ENCODE results near the gene ARPC2.
"Not testable (repeated sequence)": the region's sequence is repeated elsewhere in the genome, so short reads cannot be mapped to it uniquely, and the experiment has no call there.

Gene ARPC2

DNA sequence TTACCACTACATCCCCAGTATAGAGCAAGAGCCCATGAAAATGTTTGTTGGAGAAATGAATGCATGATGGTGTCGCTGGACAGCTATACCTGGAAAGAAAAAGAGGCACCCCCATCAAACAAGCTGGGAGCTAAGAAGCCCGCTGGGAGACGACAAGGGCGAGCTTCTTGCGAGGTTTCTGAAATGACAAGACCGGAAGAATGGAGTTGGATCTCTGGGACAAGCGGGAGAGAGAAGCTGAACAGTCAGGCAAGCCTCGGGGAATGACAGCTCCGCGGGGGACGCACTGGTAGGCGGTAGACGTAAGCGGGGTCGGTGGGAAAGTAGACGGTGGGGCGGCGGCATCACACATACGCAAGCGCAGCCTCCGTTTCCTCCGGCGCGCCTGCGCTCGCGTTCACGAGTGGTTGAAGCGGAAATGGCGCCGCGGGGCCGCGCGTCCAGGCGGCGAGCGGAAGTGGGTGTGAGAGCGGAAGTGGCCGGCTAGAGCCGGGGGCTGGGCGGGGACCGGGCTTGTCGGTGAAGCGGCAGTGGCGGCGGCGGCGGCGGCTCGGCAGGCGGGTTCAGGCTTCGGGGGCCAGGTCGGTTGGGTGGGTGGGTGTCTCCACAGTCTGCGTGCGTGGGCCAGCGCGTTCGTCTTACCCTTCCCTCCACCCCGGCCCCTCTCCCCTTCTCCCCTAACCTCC, at the start of gene ARPC2:
TSS of gene ARPC2 (plus strand) at position 516 of the 686 bp plus-strand sequence. CDS start 282 bp downstream, outside the sequence.
- peak; percentile 93 for DNase-seq (ENCODE audit: low read depth)

DNA sequence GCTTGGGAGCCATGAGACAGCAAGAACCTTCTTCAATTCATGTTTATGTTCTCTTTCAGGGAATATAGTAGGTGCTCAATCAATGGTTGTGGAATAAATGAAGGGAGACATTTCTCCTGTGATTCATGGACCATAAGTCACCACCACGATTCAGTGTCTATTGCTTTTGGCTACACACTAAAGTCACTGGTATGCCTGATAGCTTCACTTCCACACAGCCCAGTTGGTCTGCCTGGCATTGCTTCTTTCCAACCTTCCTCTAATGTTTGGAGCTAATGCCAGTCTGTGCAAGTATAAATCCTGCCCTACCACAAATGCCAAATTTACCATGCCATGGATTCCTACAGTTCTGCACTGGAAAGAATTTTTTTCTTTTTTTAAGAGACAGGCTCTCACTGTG, 49.0 kb upstream of the ARPC2 start:
- DNase-seq (ENCODE audit: low read depth) = no peak

DNA sequence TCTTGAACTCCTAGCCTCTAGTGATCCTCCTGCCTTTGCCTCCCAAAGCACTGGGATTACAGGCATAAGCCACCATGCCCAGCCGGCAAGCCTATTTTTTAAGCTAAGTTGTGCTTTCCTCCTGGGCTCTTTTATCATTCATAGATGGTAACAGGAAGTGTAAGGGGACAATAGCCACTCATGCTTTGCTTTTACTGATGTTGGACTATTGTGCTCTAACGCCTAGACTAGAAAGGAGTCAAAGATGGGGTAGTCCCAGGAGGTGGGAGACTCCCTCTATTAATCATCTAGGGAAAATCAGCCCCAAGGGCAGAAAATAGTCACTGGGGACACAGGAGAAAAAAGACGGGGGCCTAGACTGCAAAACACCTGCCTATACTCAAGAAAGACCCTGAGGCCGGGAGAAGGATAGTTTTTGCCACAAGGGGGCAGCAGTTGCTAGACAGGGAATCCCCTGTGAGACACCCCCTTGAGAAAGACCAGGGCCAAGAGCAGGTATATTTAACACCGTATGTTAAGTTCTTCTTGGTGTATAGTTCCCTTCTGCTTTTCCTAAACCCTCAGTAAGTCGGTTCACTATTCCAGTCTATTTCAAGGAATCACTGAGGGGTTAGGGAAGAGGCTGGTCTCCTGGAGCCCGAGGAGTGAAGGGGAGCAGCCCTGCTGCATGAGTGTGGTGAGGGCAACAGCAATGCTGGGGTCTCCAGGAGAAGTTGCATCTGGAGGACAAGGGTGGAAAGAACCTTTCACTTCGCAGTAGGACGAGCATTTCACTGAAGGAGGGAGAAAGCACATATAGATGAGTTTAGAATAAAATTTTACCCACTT, 48.1 kb upstream of the ARPC2 start:
- DNase-seq (ENCODE audit: low read depth) = peak; percentile 64

DNA sequence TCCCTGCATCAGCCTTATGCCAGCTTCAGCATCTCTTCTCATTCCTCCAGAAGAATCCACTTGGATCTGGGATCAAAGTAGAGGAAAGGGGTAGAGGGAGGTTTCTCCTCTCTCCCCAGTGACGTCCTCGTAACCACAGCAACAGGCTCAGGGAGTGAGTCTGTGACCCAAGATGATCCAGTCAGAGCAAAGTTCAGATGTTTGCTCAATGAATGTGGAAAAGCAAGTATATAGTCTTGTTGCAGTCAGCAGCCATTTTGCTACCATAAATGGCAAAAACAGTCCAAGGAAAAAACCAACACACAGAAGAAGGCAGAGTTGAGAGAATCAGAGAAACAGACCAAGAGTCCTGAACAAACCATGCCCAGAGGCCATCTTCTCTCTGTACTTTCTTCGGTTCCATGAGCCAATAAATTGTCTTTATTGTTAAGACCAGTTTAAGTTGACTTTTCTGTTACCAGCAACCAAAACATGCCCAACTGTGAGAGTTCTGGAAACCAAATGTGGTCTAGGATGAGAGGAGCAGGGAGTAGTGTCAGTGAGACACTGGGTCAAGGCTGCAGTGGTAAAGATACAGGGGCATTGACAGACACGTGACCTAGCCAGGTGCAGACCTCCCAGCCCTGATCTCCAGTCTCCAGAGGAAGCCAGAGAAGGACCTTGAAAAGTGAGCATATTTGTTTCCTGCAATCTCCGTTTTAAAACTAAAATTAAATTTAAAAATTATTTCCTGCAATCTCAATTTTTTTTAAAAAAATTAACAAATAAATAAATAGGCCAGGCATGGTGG, 47.0 kb upstream of the ARPC2 start:
- DNase-seq (ENCODE audit: low read depth) = no peak

DNA sequence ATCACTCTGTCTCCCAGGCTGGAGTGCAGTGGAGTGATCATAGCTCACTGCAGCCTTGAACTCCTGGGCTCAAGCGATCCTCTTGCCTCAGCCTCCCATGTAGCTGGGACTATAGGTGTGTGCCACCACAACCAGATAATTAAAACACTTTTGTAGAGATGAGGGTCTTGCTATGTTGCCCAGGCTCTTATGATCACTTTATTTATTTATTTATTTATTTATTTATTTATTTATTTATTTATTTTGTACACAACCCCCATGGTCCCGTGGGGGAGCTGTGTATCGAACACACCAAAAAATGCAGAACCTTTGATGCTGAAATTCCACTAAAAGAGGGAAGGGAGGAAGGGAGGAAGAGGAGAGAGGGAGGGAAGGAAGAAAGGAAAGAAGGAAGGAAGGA, 45.2 kb upstream of the ARPC2 start:
- DNase-seq (ENCODE audit: low read depth) = not testable (repeated sequence)

DNA sequence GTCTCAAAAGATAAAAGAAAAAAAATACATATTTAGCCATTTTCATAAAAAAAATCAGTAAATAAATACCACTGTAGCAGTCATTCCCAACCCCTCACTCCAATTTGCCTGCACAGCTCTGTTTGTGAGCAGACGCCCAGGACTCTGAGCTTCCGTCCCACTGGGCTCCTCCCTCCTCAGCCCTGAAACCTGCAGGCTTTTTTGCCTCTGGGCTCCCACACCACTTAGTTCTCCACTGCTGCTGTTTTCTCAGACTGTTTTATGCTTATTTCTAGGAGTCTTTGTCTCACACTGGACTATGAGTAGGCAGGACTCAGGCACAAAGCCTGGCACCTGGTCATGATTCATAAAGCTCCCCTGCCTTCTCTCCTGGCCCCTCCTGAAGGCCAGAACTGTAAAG, 44.1 kb upstream of the ARPC2 start:
- DNase-seq (ENCODE audit: low read depth) = no peak

DNA sequence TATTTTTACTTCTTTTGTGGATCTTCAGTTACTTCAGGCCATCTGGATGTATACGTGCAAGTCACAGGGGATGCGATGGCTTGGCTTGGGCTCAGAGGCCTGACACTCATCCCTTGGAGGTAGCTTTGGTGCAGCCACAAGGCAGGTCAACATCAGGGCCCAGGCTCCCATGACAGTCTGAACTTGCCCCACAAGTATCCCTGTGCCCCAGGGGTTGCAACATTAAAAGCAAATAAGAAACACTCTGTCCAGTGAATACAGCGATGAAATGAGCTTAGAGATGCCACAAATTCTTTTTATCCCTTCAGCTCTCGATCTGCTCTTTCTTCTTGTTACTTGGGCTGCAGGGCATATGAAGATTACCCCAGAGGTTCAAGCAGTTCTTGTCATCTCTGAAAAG, 37.2 kb upstream of the ARPC2 start:
- no peak for DNase-seq (ENCODE audit: low read depth)

DNA sequence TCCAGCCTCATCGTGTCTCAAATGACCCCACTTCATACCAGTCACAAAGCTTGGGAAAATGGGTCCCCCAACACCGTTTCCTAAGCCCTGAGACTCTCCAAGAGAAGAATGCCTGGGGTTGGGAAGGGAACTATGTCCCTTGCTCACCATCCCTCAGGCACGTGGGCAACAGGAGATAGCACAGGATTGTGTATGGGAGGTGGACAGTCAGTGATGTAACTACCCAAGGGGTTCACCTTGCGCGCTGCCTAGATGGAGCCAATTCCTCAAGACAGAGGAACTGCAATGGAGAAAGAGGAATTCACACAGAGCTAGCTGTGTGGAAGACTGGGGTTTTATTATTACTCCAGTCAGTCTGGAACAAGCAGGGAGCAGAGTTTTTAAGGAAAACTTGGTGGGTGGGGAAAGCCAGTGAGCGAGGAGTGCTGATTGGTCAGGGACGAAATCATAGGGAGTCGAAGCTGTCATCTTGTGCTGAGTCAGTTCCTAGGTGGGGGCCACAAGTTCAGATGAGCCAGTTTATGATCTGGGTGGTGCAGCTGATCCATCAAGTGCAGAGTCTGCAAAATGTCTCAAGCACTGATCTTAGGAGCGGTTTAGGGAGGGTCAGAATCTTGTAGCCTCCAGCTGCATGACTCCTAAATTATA, 36.4 kb upstream of the ARPC2 start:
- no peak for DNase-seq (ENCODE audit: low read depth)

DNA sequence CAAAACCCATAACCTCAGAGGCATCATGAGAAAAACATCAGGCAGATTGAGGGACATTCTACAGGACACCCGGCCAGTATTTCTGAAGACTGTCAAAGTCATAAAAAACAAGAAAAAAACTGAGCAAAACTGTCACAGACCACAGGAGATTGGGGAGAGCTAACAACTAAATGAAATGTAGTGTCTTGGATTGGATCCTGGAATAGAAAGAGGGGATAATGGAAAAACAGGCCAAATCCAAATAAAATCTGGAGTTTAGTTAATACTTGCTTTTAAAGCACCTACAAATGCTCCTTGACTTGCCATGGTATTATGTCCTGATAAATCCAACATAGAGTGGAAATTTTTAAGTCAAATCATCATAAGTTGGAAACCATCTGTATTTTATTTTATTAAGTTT, 32.7 kb upstream of the ARPC2 start:
- DNase-seq (ENCODE audit: low read depth) = no peak

DNA sequence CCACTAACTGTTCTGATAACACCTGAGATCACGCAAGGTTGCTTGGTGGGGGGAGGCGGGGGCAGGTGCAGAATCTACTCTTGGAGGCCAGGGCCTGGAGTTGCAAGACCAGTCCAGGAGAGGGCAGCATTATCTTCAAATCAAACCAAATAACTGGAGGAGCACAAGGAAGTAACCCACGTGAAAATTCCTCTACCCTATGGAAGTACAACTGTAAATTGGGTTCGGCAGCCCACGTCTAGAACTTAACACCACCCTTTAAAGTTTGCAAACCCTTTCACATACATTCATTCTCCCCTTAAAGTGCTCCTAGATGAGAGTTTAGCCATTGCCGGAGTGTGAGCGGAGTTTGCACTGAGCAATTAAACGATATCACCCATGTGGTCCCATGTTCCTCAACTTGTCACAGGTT, 30.6 kb upstream of the ARPC2 start:
- DNase-seq (ENCODE audit: low read depth) = peak; percentile 56

DNA sequence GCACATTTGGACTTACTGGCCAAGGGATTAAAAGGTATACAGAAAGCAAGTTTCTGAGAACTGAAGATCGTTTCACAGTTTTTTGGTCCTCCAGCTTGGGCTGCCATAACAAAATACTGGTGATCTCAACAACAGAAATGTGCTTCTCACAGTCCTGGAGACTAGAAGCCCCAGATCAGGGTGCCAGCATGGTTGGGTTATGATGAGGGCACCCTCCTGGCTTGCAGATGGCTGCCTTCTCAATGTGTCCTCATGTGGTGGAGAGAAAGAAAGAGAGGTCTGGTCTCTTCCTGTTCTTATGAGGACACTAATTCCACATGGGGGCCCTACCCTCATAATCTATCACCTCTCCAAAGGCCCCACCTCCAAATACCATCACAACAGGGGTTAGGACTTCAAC, 30.1 kb upstream of the ARPC2 start:
- DNase-seq (ENCODE audit: low read depth) = no peak

DNA sequence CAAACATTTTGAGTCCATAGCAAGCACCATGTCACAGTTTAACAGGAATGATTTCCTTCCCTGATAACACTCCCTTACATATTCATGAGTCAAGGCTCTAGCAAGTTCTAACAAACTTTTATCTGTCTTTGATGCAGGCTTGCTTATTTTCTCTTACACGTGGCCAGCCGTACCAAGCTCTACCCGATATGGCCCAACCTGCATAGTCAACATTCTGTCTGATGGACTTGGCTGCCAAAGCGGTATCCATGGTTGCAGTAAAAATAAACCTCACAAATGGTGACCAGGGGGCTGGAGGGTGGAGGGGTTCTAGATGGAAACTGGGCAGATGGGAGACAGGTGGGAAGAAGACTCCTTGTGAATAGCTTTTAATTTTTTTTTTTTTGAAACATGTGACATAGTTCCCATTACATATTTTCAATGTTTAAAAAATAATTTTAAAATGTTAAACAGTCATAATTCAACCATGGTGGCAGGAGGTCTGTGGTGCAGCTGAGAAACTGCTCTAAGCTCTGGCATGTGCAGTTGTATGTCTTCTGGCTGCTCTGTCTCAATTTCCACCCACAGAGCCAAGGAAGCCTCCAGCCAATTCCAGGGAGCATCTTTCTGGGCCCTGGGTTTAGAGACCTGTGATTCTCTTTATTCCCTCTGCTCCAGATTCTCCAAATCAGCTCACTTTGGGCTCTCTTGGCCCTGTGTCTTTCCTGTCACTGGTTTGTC, 29.5 kb upstream of the ARPC2 start:
- DNase-seq (ENCODE audit: low read depth) = no peak

DNA sequence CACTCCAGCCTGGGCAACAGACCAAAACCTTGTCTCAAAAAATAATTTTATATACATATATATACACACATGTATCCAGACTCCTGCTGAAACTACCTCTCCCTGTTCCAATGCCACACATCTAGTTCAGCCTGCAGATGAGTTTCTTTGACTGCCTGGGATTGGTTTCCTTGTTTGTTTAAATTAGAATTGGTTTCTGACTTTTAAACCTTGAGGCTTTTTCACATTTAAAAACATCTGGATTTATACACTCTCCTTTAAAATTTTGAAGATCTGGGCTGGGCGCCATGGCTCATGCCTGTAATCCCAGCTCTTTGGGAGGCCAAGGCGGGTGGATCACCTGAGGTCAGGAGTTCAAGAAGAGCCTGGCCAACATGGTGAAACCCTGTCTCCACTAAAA, 28.5 kb upstream of the ARPC2 start:
- DNase-seq (ENCODE audit: low read depth) = no peak

DNA sequence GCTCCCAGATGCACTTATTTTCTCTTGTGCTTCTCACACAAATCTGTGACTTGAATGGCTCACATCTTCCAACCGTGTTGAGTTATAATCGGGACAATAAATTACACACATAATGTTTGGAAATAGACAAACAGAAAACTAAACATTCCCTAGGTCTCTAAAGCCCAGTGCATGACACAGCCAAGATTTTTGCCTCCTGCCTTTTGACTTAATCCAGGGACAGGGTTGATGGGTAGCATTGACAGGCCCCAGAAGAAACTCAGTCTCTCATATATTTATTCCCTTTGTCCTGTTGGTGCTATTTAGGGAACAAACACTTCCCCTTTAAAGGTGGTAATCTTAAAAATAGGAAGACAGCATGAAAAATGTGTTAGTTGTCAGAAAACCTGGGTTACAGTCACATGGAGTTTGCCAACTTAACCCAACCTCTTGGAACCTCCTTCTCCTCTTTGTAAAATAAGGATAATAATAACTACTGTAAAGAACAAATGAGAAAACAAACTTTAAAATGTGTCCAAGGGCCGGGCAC, 24.0 kb upstream of the ARPC2 start:
- DNase-seq (ENCODE audit: low read depth) = no peak

DNA sequence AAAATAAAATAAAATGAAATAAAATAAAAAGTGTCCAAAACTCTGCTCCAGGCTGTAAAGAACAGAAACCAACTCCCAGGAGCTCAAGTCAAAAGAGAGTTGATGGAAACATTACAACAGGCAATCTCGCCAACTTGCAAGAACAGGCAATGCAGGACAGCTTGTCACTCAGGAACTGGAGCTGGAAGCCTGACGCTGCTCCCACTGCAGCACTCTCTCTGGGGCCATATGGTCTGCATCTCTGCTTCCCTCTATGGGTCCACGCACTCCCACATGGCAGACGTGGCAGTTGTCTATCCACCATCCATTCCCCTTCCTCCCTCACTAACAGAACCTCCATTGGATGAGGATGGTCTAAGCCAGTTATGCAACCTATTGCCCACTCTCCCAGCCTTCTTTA, 23.3 kb upstream of the ARPC2 start:
- no peak for DNase-seq (ENCODE audit: low read depth)

DNA sequence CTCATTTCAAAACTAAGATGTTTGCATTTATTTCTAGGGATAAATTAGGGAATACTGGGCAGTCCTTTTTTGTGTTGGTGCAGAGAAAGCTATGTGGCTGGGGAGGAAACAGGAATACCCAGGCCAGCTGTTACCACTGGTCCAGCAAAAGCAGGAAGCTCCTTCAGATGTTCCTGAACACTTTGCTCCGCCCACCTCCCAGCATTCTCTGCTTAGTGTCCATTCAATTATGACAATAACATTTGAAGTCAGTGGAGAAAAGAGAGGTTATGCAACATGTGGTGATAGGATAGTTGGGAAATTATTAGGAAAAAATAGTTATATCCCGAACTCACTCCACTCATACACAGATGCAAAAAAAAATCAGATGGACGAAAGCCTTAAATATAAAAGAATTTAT, 22.1 kb upstream of the ARPC2 start:
- no peak for DNase-seq (ENCODE audit: low read depth)

DNA sequence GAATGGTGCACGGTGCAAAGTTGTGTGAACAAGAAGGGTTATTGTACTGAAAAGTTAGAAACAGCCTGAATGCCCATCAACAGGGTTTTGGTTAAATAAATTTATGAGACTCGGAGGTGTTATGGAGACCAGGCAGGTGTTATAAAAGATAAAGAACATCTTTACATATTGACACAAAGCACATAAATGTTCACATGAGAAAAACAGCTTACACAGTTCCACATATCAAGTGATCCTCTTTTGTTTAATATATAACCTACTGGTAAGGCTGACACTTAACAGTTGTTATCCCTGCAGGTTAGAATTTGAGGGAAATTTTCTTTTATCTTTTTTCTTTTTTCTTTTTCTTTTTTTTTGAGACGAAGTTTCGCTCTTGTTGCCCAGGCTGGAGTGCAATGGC, 20.0 kb upstream of the ARPC2 start:
- DNase-seq (ENCODE audit: low read depth) = no peak

DNA sequence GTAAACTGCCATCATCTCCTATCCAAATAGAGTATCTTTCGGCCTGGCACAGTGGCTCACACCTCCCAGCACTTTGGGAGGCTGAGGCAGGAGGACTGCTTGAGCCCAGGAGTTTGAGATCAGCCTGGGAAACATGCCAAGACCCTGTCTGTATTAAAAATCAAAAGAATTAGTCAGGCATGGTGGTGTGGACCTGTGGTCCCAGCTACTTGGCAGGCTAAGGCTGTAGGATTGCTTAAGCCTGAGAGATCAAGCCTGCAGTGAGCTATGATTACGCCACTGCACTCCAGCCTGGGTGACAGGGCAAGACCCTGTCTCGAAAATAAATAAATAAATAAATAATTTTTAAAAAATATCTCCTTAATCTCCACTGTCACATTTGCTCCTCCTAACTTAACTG, 14.7 kb upstream of the ARPC2 start:
- no peak for DNase-seq (ENCODE audit: low read depth)

DNA sequence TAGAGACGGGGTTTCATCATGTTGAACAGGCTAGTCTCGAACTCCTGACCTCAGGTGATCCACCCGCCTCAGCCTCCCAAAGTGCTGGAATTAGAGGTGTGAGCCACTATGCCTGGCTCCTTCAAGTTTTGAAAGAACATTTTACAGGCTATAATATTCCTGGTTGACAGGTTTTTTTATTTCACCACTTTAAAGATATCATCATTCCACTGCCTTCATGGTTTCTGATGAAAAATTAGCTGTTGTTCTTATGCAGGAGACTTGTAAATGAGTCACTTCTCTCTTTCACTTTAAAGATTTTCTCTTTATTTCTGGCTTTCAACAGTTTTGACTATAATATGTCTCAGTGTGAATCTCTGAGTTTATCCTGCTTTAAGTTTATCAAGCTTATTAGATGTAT, 7.9 kb upstream of the ARPC2 start:
- no peak for DNase-seq (ENCODE audit: low read depth)

DNA sequence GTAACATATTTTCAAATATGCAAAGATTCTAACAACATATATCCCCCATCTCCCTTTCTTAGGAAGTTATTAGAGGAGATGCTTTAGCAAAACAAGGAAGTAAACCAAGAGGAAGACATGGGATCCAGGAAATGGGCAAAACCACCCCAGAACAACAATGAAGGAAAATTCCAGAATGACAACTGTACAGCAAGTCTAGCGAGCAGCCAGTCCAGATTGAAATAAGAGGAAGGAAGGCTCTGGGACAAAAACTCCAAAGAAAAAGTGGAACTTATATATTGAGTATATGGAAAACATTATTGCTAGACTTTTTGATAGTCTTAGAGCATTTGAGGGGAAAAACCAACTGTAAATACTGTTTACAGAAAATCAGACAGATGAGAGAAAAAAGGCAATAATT, 2.9 kb upstream of the ARPC2 start:
- no peak for DNase-seq (ENCODE audit: low read depth)

DNA sequence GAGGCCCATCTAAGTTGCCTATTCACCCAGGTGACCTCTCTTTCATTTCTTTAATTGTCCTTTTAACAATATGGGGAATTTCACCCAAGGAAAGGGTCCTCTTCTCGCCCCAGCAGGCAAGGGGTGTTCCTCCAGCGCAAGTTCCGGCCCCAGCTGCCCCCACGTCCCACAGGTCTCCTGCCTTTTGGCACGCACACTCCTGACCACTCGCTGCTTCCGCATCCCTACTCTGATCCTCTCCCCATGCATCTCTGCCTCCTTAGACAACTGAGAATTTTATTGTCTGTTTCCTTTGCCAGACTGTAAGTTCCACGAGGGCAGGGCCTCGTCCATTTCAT, 684 bp upstream of the ARPC2 start:
- no peak for DNase-seq (ENCODE audit: low read depth)
